ENCODE results near the gene OR2Z1.
"Not testable (repeated sequence)": the region's sequence is repeated elsewhere in the genome, so short reads cannot be mapped to it uniquely, and the experiment has no call there.

OR2Z1 gene

GRCh38 chr19:8705304-8705703 is 16.1 kb upstream of the OR2Z1 start:
- not testable (repeated sequence) for DNase-seq

GRCh38 chr19:8705742-8706141 is 15.7 kb upstream of the OR2Z1 start:
- DNase-seq: no peak

GRCh38 chr19:8710337-8710736 is 11.1 kb upstream of the OR2Z1 start:
- DNase-seq: not testable (repeated sequence)

- no peak for DNase-seq
Observed at GRCh38 chr19:8722032-8722431, 598 bp downstream of the OR2Z1 start.

GRCh38 chr19:8724276-8724675 is 2.8 kb downstream of the OR2Z1 start:
- DNase-seq: no peak

GRCh38 chr19:8731428-8732169 is 10.2 kb downstream of the OR2Z1 start:
- DNase-seq: no peak

- DNase-seq: no peak
Observed at GRCh38 chr19:8738377-8738776, 16.9 kb downstream of the OR2Z1 start.

- not testable (repeated sequence) for DNase-seq
Observed at GRCh38 chr19:8739291-8740065, 18.0 kb downstream of the OR2Z1 start.

- not testable (repeated sequence) for DNase-seq
Observed at GRCh38 chr19:8767257-8767656, 45.8 kb downstream of the OR2Z1 start.

GRCh38 chr19:8769265-8769664 is 47.8 kb downstream of the OR2Z1 start:
- not testable (repeated sequence) for DNase-seq

GRCh38 chr19:8773587-8773986 is 52.2 kb downstream of the OR2Z1 start:
- DNase-seq: not testable (repeated sequence)

Measured in NCI-H510A (cell line).